K562 (cell line): Measurements from ENCODE around the gene CST7. TPM values are rescaled to one million over a fixed set of nuclear protein-coding genes. Genes with fewer than 3 reads are reported as not detected.

Experiments used
- ATAC-seq: fragments of 200-7000 bp; cut with Tn5 transposase; 3 replicates; pipeline ENCODE4 v1.9.1; 2020; ENCODE audit warnings: moderate library complexity
- BruUV-seq: library from RNA; stranded (reverse); fragments of 400-500 nt; replicated peaks from 2 replicates; lab custom pipeline; 2021; lab: Mats Ljungman, UMichigan
- CTCF ChIA-PET: fragments of 300-600 bp; formaldehyde crosslinking; extraction: SDS; loops from one replicate; lab custom pipeline; 2021; ENCODE audit warnings: low intra/inter-chr PET ratio; lab: Yijun Ruan, JAX
- POLR2A ChIA-PET: fragments of 300-600, 350-650 bp; sonication (Branson Sonifier 250); formaldehyde crosslinking; extraction: SDS; loops from one replicate; lab custom pipeline; 2021; ENCODE audit warnings: antibody characterized with exemption, inconsistent platforms; lab: Yijun Ruan, JAX
- DNase-seq, 4 experiments: peaks; one replicate each; pipeline versions ENCODE4 v3.0.0 to v3.0.0-alpha.2; 2011 to 2018; ENCODE audit warnings: low spot score in 3 of 4, mixed read lengths in 3 of 4; ENCODE audit errors: extremely low read depth in 1 of 4
- FAIRE-seq: peaks from 2 replicates; lab custom pipeline; 2011; peaks lifted over from hg19 to GRCh38; lab: Jason Lieb, UNC
- H2AFZ ChIP-seq: 2 replicates; pipeline ENCODE4 v1.6.0; 2011; ENCODE audit warnings: low read depth, low read length, control low read depth, inconsistent platforms
- H3K27ac ChIP-seq: fragments of 200-600 bp; 3 replicates; pipeline ENCODE4 v1.8.0; 2011; ENCODE audit warnings: low read depth, mild to moderate bottlenecking, control low read depth, inconsistent platforms, low read length, moderate library complexity, mixed read lengths; ENCODE audit errors: extremely low read depth
- H3K27me3 ChIP-seq, 2 experiments: fragments of 300-600 bp in 1 of 2; 2 replicates in 1 of 2; 3 replicates in 1 of 2; pipeline versions ENCODE4 v1.6.0 to v1.8.0; 2011; ENCODE audit warnings: inconsistent platforms in 2 of 2, low read length in 2 of 2, mild to moderate bottlenecking in 1 of 2, mixed read lengths in 1 of 2, moderate library complexity in 1 of 2; ENCODE audit not compliant: control insufficient read depth in 2 of 2, insufficient read depth in 2 of 2
- H3K36me3 ChIP-seq: fragments of 300-600 bp; 3 replicates; pipeline ENCODE4 v1.8.0; 2011; ENCODE audit warnings: mild to moderate bottlenecking, low read length, inconsistent platforms; ENCODE audit not compliant: control insufficient read depth, insufficient read depth
- H3K4me1 ChIP-seq, 2 experiments: fragments of 200-600 bp in 1 of 2; replicated peaks in 1 of 2; 2 replicates in 1 of 2; 3 replicates in 1 of 2; pipeline versions ENCODE4 v1.5.1 to v1.8.0; 2011; ENCODE audit warnings: inconsistent platforms in 2 of 2, low read length in 2 of 2, mild to moderate bottlenecking in 1 of 2, mixed read lengths in 1 of 2, moderate library complexity in 1 of 2; ENCODE audit not compliant: control insufficient read depth in 2 of 2, insufficient read depth in 2 of 2
- H3K4me2 ChIP-seq: 2 replicates; pipeline ENCODE4 v1.6.1; 2011; ENCODE audit warnings: low read length, control low read depth, inconsistent platforms, mixed read lengths; ENCODE audit not compliant: insufficient read depth
- H3K4me3 ChIP-seq: fragments of 200-600 bp; sonication (generic), shearing (Covaris generic); 2 replicates; pipeline ENCODE4 v1.5.1; 2016; ENCODE audit warnings: control low read depth, inconsistent platforms
- H3K79me2 ChIP-seq: fragments of 200-600 bp; 3 replicates; pipeline ENCODE4 v1.8.0; 2011; ENCODE audit warnings: low read length, inconsistent platforms; ENCODE audit not compliant: control insufficient read depth, insufficient read depth
- H3K9ac ChIP-seq, 2 experiments: 2 replicates each; pipeline versions ENCODE4 v1.6.0 to v1.6.1; 2011; ENCODE audit warnings: low read depth in 2 of 2, low read length in 2 of 2, control low read depth in 1 of 2, inconsistent platforms in 1 of 2, mild to moderate bottlenecking in 1 of 2, mixed read lengths in 1 of 2; ENCODE audit not compliant: insufficient read depth in 1 of 2
- H3K9me1 ChIP-seq: one replicate; pipeline ENCODE4 v1.6.0; 2011; ENCODE audit warnings: inconsistent platforms, mild to moderate bottlenecking, low read length, moderate library complexity; ENCODE audit not compliant: control insufficient read depth, insufficient read depth
- H3K9me3 ChIP-seq: replicated peaks from 2 replicates; pipeline ENCODE4 v1.5.1; 2011; ENCODE audit warnings: low read depth, low read length, inconsistent platforms; ENCODE audit not compliant: control insufficient read depth, insufficient read depth
- H4K20me1 ChIP-seq: replicated peaks from 2 replicates; pipeline ENCODE4 v1.6.1; 2011; ENCODE audit warnings: low read length, inconsistent platforms, mixed read lengths; ENCODE audit not compliant: control insufficient read depth, insufficient read depth
- HDGF ChIP-seq: fragments of 450-650 bp; IDR thresholded peaks from 2 replicates; pipeline ENCODE4 v1.6.1; 2016
- HLTF ChIP-seq: fragments of 450-650 bp; IDR thresholded peaks from 2 replicates; pipeline ENCODE4 v1.6.1; 2016
- KAT2B ChIP-seq: IDR thresholded peaks from one replicate; pipeline ENCODE4 v1.6.1; 2012; ENCODE audit warnings: low read depth, mild to moderate bottlenecking, control low read depth, inconsistent platforms, low read length, moderate library complexity
- POLR2AphosphoS5 ChIP-seq: IDR thresholded peaks from 2 replicates; pipeline ENCODE4 v1.6.1; 2011; ENCODE audit warnings: mild to moderate bottlenecking, low read depth, low read length, moderate library complexity; ENCODE audit not compliant: control insufficient read depth, insufficient read depth
- PPARD ChIP-seq: fragments of 250-450 bp; sonication (Bioruptor Pico); IDR thresholded peaks from 2 replicates; pipeline ENCODE4 v1.8.0; 2022; ENCODE audit warnings: inconsistent platforms, mild to moderate bottlenecking, moderate library complexity
- SAP30 ChIP-seq: fragments of 200-600 bp; sonication (generic); IDR thresholded peaks from 2 replicates; pipeline ENCODE4 v1.6.1; 2012; ENCODE audit warnings: borderline replicate concordance, low read depth, mild to moderate bottlenecking, moderate library complexity, low read length, control low read depth, inconsistent platforms; ENCODE audit not compliant: insufficient read depth, poor library complexity, severe bottlenecking
- SNIP1 ChIP-seq: fragments of 450-650 bp; IDR thresholded peaks from 2 replicates; pipeline ENCODE4 v1.7.1; 2017; ENCODE audit warnings: low read depth, mild to moderate bottlenecking
- WHSC1 ChIP-seq: IDR thresholded peaks from one replicate; pipeline ENCODE4 v1.6.1; 2012; ENCODE audit warnings: low read length, control low read depth, inconsistent platforms
- ZNF75A ChIP-seq: fragments of 450-650 bp; formaldehyde crosslinking; IDR thresholded peaks from 2 replicates; pipeline ENCODE4 v1.4.0; 2020; ENCODE audit warnings: mild to moderate bottlenecking
- WGBS: fragments of 100-300 bp; shearing (Covaris generic); methylation state at CpG from one replicate; pipeline ENCODE4 v1.1.6; 2016; ENCODE audit warnings: low coverage, mixed read lengths; ENCODE audit not compliant: insufficient coverage; ENCODE audit errors: missing lambda C conversion rate; 5-methylcytosine and 5-hydroxymethylcytosine counted together
- in situ Hi-C: fragments of 300-500 bp; cut with MboI; formaldehyde crosslinking; loops from 4 replicates; pipeline ENCODE4 v1.15.0; 2018; ENCODE audit warnings: inconsistent platforms, mixed read lengths
- intact Hi-C: fragments of 100-400 bp; cut with micrococcal nuclease; formaldehyde crosslinking; loops from 2 replicates; pipeline ENCODE4 v1.14.2; 2022
- polyA plus RNA-seq, 8 experiments: library from polyadenylated mRNA; depleted of rRNA in 4 of 8; stranded (reverse) in 5 of 8; unstranded in 3 of 8; fragments of >200 nt; fragmentation: Nextera tagmentation in 2 of 8; fragmentation: Illumina TruSeq in 1 of 8; extraction: Ambion mirVana in 2 of 8; extraction: Trizol in 1 of 8; gene quantifications; 2 replicates each; pipeline versions ENCODE4 v1.2.1 to v1.2.3, GENCODE V29; 2011 to 2014; ENCODE audit warnings: inconsistent platforms in 1 of 8, missing spikeins in 1 of 8
- total RNA-seq, 7 experiments: library from RNA; depleted of rRNA in 6 of 7; stranded (reverse); fragments of >200 nt in 6 of 7; fragmentation: Illumina TruSeq in 2 of 7; extraction: Trizol in 2 of 7; gene quantifications; 2 replicates each; pipeline versions ENCODE4 v1.2.1 to v1.2.3, GENCODE V29; 2011 to 2021; ENCODE audit warnings: low replicate concordance in 1 of 7
- TF ChIP-seq, protein P1 (sequence below): IDR thresholded peaks from 2 replicates; pipeline ENCODE4 v1.6.1; 2012; ENCODE audit warnings: low read depth, low read length, improper control_type of control experiment, borderline replicate concordance
- TF ChIP-seq, protein P2 (sequence below): fragments of 450-650 bp; IDR thresholded peaks from 2 replicates; pipeline ENCODE4 v1.6.1; 2016; ENCODE audit warnings: low read depth
- TF ChIP-seq, protein P3 (sequence below): sonication (generic); formaldehyde crosslinking; IDR thresholded peaks from 2 replicates; pipeline ENCODE4 v1.8.0; 2023; ENCODE audit warnings: mild to moderate bottlenecking, missing genetic modification reagents

CST7 gene
- total and polyA plus RNA-seq, 9 of the 15 experiments (the other 6 are each of a cell fraction or from before 2014, with no cell fraction given), result not detected

DNA sequence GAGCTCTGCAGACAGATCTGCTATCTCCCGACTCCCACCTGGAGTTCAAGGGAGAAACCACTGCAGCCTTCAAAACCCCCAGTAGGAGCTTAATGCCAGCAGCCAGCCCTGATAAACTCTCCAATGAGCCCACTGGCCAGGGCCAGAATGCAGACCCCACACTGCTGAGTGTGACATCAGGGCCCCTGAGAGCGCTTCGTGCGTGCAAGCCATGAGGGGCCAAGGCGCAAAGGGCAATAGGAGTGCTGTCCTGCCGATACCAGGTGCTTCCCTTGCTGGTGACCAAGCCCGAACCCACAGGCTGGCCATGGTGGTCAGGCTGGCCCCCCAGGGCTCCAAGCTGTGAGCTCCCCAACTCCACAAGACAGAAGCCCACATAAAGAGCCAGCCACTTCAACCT is 33.2 kb upstream of the CST7 start:
- in situ Hi-C loops (loop anchor here (5.0 to 25.0 kb wide), 2 partner anchors 754 to 1249 kb away; no protein-coding TSS in a partner anchor), intact Hi-C loops (loop anchor here (5.0 to 10.0 kb wide), 3 partner anchors 131 to 979 kb away; no protein-coding TSS in a partner anchor)
- 0% methylated on average over 3 of the region's 7 CpGs for WGBS
- Histone ChIP-seq H3K9ac (no peak overlapping the region), H3K4me3 (no peak overlapping the region), H3K79me2 (no peaks in the 10 kb centered on the region), H3K27me3 (no peaks in the 10 kb centered on the region; a peak in 1 of 5 replicates), H2AFZ (no peak overlapping the region), H3K36me3 (no peaks in the 10 kb centered on the region), H4K20me1 (0 out of 2 replicates have a peak, but pooled peaks cover 2% of the 10 kb centered on the region), H3K4me1 (peaks cover 0 to 8% of the 10 kb centered on the region in 2 experiments; a peak in 2 of 5 replicates), H3K9me3 (no peaks in the 10 kb centered on the region), H3K9me1 (no peaks in the 10 kb centered on the region), H3K4me2 (no peak overlapping the region), H3K27ac (no peak overlapping the region)
- POLR2A ChIA-PET, result no interaction called here
- no TSS peak for BruUV-seq
- no peak for FAIRE-seq
- CTCF ChIA-PET, result interaction anchor here (0.5 kb wide), 1 partner anchor 706 kb away, joined by 3 read pairs; no protein-coding TSS in a partner anchor
- no peak for DNase-seq
- ATAC-seq, result no peak
- TF ChIP-seq WHSC1, result no peak
- no peak for TF ChIP-seq PPARD (CRISPR knock-in tag)
- TF ChIP-seq, protein P1, sequence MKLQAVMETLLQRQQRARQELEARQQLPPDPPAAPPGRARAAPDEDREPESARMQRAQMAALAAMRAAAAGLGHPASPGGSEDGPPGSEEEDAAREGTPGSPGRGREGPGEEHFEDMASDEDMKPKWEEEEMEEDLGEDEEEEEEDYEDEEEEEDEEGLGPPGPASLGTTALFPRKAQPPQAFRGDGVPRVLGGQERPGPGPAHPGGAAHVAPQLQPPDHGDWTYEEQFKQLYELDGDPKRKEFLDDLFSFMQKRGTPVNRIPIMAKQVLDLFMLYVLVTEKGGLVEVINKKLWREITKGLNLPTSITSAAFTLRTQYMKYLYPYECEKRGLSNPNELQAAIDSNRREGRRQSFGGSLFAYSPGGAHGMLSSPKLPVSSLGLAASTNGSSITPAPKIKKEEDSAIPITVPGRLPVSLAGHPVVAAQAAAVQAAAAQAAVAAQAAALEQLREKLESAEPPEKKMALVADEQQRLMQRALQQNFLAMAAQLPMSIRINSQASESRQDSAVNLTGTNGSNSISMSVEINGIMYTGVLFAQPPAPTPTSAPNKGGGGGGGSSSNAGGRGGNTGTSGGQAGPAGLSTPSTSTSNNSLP, result no peak
- no peak for TF ChIP-seq KAT2B
- TF ChIP-seq HLTF, result no peak
- no peak for TF ChIP-seq SAP30
- no peak for TF ChIP-seq POLR2AphosphoS5
- TF ChIP-seq HDGF, result no peak
- TF ChIP-seq ZNF75A (CRISPR knock-in tag), result no peak
- no peak for TF ChIP-seq SNIP1
- TF ChIP-seq, protein P2, sequence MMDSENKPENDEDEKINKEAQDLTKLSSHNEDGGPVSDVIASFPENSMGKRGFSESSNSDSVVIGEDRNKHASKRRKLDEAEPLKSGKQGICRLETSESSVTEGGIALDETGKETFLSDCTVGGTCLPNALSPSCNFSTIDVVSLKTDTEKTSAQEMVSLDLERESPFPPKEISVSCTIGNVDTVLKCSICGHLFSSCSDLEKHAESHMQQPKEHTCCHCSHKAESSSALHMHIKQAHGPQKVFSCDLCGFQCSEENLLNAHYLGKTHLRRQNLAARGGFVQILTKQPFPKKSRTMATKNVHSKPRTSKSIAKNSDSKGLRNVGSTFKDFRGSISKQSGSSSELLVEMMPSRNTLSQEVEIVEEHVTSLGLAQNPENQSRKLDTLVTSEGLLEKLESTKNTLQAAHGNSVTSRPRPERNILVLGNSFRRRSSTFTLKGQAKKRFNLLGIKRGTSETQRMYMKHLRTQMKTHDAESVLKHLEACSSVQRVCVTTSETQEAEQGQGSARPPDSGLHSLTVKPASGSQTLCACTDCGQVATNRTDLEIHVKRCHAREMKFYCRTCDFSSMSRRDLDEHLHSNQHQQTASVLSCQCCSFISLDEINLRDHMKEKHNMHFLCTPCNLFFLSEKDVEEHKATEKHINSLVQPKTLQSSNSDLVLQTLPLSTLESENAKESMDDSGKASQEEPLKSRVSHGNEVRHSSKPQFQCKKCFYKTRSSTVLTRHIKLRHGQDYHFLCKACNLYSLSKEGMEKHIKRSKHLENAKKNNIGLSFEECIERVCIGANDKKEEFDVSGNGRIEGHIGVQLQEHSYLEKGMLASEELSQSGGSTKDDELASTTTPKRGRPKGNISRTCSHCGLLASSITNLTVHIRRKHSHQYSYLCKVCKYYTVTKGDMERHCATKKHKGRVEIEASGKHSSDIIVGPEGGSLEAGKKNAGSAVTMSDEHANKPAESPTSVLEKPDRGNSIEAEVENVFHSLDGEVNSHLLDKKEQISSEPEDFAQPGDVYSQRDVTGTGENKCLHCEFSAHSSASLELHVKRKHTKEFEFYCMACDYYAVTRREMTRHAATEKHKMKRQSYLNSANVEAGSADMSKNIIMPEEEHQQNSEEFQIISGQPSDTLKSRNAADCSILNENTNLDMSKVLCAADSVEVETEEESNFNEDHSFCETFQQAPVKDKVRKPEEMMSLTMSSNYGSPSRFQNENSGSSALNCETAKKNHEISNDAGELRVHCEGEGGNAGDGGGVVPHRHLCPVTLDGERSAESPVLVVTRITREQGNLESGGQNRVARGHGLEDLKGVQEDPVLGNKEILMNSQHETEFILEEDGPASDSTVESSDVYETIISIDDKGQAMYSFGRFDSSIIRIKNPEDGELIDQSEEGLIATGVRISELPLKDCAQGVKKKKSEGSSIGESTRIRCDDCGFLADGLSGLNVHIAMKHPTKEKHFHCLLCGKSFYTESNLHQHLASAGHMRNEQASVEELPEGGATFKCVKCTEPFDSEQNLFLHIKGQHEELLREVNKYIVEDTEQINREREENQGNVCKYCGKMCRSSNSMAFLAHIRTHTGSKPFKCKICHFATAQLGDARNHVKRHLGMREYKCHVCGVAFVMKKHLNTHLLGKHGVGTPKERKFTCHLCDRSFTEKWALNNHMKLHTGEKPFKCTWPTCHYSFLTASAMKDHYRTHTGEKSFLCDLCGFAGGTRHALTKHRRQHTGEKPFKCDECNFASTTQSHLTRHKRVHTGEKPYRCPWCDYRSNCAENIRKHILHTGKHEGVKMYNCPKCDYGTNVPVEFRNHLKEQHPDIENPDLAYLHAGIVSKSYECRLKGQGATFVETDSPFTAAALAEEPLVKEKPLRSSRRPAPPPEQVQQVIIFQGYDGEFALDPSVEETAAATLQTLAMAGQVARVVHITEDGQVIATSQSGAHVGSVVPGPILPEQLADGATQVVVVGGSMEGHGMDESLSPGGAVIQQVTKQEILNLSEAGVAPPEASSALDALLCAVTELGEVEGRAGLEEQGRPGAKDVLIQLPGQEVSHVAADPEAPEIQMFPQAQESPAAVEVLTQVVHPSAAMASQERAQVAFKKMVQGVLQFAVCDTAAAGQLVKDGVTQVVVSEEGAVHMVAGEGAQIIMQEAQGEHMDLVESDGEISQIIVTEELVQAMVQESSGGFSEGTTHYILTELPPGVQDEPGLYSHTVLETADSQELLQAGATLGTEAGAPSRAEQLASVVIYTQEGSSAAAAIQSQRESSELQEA, result no peak
- TF ChIP-seq, protein P3, sequence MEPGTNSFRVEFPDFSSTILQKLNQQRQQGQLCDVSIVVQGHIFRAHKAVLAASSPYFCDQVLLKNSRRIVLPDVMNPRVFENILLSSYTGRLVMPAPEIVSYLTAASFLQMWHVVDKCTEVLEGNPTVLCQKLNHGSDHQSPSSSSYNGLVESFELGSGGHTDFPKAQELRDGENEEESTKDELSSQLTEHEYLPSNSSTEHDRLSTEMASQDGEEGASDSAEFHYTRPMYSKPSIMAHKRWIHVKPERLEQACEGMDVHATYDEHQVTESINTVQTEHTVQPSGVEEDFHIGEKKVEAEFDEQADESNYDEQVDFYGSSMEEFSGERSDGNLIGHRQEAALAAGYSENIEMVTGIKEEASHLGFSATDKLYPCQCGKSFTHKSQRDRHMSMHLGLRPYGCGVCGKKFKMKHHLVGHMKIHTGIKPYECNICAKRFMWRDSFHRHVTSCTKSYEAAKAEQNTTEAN (CRISPR knock-in tag), result no peak
